DMS 273 treated with DMSO at 0.1 percent for 48 hours (cell line): ENCODE results near the gene TGFBR3.

Source experiments
- DNase-seq: peaks from one replicate; lab custom pipeline; 2025; lab: John Stamatoyannopoulos, UW

The TGFBR3 gene

DNA sequence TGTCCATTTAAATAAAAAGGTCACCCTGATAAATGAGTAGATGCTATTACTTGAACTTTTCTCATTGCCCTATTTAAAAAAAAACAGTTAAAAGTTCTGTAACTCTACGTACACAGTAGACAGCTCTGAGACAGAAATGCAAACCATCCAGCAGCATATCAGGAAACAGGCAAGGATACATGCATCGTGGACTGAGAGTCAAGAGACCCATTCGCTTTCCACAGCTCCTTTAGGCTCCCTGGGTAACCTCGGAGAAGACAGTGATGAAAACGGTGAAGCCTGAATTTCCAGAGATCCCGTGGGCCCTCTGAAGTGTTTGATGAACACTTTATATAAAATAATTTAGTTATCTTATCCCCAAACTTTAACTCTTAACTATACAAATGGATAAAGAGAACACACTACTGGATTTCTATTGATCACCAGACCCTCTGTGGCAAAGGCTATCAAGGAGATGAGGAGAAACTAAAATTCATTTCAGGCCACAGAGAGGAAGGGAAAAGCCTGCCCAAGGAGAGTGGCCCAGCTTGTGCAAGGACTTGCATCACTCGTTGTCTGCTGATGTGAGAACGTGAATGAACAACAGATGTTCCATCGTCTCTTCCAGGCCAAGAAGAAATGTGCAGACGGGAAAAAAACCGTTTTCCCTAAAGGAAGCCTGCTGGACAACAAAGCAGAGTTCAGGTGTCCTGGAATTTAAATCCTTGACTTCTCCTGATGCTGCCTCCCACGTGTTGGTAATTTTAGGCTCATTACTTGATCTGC, 131.0 kb downstream of the TGFBR3 start:
- DNase-seq, result no peak

DNA sequence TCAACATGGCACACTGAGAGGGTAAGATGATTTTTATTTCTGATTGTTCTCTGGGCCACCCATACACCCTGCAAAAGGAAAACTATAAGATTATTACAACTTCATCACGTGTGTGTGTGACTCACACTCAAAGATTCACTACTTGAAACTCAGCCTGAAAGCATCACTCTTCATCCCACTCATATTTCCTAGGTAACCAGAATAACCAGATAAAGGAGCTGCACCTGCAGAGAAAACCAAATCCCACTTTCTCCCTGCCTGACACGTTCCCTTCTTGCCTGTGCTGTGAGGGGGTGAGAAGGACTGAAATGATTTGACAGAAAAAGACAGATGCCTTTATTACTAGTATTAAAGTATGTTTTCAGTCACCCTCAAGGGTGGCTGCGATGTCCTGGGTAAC, 131.6 kb downstream of the TGFBR3 start:
- no peak for DNase-seq

DNA sequence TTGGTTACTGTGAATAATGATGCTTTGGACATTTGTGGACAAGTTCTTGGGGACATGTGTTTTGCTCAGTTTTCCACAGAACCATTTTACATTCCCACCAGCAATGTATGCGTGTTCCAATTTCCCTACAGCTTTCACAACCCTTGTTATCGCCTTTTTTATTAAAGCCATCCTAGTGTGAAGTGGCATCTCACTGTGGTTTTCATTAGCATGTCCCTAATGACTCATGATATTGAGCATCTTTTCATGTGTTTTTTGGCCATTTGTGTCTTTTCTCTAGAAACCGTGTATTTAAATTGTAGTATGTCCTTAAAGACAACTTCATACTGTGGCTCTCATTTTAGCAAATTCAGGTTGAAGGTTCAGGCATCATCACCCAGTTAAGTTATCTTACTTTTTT, 132.1 kb downstream of the TGFBR3 start:
- no peak for DNase-seq

DNA sequence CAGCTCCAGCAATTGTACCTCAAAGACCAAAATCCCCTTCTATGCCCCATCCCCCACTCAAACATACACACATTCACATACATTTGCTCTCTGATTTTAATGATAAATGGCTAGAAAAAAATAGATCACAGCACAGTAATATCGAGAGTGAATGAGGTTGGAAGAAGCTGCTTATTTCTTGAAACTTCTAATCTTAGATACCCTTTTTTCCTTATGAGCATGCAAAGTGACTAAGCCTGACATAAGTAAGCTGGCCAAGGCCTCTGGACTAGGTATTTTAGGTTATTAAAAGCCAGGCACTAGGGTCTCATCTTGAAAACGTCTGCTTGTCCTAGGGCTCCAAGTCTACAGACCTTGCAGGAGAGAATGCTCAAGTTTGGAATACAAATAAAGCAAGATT, 133.6 kb downstream of the TGFBR3 start:
- no peak for DNase-seq

DNA sequence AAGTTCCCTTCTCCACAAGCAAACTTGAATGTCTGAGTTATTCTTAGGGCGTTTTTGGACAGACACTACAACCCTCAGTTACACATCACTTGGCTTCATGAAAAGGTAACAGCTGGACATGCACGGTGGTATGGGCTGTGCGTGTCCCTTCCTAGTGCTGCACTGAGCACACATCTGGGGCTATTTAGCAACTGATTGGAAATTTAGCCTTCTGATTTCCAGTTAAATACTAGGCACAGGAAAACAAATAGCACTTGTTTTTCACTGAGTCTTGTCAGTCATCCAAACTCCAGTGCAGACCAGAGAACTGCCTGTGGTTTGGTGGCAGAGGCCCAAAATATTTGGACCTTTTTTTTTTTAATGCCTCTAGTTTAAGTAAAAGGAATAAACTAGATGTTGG, 134.7 kb downstream of the TGFBR3 start:
- no peak for DNase-seq

DNA sequence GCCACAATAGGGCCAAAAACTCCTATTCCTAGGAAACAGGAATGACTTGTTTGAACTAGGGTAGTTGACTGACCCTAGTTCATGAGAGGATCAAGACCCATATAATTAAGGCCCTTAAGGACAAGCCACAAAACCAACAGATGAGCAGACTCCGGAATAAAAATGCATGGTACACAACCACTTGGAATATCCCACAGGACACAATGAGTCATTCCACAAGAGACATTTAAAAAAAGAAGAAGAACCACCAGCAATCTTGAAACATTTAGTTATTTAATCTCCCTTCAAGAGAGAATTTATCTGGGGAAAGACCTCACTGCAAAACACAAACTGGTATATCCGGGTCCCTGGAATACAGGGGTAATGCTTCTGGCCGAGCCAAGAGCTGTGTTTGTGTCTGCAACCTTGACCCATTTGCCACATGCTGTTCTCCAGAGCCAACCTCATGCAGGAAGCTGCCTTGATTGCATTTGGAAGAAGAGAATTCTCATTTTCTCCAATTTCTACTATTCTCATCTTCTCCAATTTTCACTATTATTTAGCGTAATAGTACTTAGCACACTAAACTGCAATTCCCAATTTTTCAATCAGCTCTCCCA, 135.5 kb downstream of the TGFBR3 start:
- no peak for DNase-seq

DNA sequence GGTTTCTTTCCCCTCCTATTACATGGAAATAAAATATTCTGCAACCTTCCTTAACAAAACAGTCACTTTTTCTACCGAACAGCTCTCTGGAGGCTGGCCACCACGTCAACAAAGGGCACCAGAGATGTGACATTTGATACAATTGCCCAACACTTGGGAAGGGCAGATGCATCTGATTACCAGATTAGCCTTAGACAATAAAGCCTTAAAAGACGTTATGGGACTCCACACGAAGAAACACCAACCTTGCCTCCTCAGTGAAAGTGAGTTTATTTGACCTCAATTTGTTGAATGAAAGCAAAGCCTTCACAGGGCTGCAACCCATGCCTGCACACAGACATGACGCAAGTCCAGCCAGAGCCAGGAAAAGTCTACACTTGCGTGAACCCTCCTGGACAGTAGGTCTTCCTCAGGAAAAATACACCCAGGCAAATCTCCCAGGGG, 136.1 kb downstream of the TGFBR3 start:
- no peak for DNase-seq

DNA sequence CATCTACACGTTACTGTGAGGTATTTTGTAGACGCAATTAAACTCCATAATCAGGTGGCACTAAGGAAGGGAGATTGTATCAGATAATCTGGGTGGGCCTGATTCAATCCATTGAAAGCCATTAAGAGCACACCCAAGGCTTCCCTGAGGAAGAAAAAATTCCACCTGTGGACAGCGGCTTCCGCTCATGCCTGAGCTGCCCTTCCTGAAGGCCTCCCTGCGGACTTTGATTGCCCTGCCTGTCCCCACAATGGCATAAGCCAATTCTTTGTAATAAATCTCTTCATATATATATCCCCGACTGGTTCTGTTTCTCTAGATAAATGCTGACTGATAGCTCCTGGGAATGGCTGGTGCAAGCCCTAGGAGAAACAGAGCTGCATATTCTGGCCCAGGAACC, 138.3 kb downstream of the TGFBR3 start:
- no peak for DNase-seq

DNA sequence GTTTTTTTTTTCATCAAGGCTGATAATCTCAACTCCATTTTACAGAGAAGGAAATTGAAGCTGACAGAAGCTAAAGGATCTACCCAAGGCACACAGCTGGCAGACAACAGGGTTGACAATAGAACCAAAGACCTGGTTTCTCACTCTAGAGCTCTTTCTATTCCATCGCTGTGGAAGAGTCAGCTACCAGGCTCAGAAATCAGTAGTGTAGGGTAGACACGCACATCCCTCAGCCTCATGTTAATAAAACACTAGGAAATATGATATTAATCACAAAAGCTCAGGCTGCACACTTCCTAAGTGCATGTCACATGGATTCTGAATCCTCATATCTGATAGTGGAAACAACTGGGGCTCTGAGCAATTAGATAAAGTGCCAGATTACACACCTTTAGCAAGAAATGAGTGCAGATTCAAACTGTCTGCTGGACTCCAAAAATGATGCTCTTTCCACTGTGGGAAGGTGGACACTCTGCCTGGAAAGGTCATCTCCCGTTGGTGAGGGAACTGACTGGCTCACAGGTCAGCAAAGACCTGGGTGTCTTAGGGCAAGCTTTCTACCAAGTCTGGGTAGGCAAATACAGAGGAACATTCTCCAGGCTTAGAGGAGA, 139.1 kb downstream of the TGFBR3 start:
- no peak for DNase-seq

DNA sequence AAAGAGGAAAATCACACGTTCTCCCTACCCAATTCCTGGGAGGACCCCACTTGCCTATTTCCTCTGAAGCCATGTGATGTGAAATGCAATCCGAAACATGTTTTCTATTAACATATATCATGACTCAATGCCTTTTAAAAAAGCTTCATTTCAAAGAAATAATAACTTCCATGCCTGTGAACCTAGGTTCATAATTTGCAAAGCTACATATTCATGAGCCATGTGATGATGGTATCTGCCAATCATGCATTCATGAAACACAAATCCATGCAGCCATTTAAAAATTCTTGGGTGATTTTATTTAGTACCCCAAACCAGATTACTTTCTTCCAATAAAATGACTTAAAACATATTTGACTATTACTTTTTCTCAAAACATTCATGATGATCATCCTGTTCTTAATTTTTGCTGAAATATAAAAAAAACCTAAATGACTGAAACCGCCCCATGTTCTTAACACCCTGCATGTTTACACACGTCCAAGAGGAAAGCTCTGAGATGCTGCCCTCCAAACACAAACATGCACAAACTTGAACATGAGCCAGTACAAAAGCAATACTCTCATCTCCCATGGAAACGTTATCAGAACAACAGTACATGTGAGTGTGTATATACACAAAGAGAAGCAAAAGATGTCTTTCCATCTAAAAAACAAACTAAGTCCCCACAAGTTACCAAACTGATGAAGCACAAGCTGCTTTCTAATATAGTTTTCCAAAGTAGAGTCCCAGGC, 140.1 kb downstream of the TGFBR3 start:
- no peak for DNase-seq

DNA sequence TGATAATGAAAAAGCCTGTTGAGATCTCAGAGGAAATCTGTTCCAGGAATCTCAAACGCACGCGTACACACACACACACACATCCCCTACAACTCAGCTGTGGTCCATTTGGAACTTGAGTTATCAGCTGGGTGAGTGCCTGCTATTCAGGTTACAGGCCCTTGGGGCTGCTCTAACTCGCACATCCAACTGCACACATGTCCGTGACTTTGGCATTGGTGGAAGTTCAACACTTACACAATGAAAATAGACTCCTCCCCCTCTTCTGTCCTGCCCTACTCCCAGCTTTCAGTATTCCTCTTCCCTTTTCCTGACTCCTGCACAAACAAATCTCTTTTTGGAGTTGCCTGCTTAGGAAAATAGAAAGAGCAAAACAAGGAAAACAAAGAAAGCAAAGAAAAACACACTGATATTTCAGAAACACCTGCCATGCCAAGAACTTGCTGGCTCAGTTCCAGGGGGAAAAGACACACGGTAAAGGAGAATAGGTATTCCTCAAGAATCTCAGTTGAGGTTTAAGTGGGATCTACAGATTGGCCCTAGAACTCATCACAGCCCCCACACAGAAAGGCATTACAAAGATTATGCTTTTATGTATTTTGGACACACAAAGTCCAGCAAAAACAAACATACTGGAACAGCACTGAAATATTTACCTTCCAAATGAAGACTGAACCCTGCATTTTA, 140.9 kb downstream of the TGFBR3 start:
- DNase-seq, result no peak

DNA sequence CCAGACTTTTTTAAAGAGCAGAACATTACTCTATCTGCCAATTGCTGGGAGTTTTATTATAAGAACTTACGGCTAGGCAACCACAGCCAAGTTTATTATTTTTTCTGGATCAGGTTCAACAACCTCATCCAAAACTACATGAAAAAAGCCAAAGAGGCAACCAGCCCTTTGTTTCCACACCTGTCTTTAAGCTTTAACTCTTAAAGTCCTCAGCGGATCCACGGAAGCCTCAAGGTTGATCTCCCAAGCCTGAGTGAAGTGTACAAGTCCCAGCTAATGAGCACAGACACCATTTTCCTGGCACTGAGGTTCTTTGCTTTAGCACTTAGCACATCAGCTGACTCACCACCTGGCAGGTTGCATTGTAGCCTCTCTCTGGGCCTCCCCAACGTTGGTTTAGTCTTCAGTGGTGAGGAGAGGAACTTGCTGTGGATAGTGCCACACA, 143.1 kb downstream of the TGFBR3 start:
- DNase-seq, result no peak

DNA sequence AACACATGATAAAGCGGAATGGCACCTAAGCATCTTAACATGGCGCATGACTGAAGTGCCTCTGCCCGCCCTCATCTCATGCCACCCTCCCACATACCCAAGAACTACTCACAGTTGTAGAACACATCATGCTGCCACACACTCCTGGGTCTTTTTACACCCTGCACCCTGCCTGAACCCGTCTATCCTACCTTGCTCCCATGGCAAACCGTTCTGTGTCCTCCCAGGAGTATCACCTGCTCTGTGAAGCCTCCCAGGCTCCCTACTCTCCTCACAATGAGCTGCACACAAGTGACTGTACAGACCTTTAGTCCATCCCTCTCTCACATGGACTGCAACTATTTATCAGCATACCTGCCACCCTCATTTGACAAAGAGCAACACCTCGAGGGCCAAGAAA, 144.0 kb downstream of the TGFBR3 start:
- DNase-seq, result no peak

DNA sequence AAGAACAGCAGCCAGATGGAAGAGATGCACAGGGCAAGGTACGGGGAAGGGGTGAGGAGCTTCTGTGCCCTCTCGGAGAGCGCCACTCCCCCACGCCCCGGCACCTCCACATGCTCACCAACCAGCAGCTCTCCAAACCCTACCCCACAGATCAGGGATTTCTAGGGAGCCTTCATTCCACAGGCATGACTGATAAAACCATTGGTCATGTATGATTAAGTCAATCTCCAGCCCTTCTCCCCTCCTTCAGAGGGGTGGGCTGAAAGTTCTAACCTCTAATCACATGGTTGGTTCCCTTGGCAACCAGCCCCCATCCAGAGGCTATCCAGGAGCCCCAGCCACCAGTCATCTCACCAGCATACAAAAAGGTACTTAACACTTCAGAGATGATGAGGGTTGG, 144.7 kb downstream of the TGFBR3 start:
- DNase-seq, result no peak

DNA sequence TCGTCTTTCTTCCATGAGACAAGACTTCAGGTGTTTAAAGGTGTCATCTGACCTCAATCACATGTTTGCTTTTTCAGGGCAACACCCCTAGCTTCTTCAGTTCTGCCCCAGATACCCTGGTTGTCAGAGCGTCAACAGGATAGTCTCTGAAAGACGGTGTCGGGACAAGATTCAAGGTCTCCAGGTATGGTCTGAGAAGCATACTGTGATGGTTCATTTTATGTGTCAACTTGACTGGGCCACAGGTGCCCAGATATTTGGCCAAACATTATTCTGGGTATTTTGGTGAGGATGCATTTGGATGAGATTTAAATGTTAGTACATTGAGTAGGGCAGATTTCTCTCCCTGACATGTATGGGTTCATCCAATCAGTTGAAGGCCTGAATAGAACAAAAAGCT, 148.3 kb downstream of the TGFBR3 start:
- DNase-seq, result no peak

DNA sequence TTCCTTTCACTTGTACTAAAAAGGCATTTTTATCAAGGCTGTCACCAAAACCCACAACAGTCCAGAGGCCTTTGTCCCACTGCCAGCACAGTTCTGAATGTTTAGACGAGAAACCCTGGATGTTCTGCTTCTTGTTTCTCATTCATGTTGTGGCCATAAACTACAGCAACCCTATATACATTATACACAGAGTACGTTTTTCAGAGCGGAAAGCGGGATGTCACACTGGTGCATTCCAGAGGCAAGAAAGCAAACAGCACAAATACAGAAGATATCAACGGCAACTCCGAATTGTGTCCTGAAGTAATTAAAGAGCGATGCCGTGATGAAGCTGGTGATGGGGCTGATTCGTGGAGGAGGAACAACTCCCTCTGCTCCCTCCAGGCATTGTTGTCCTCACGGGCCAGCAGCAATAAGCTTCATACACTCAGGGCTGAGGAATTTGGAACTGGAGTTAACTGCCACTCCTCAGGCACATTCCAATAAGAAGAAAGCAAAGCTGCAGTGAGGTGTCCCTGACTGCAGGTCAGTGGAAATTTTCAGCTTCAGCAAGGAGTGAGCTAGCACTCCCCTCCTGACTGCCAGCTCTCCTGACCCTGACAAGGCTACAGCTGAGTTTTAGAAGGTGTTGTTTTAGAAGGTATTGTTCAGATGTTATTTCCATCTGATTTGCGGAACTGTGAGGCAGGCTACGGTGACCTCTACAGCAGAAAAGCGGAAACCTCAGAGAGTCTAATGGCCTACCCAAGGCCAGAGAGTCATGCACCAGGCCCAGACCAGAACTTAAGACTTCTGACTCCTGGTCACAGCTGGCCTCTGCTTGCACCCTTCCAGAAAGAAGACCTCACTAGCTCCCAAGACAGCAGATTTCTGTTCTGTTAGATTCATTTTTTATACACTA, 149.0 kb downstream of the TGFBR3 start:
- no peak for DNase-seq

DNA sequence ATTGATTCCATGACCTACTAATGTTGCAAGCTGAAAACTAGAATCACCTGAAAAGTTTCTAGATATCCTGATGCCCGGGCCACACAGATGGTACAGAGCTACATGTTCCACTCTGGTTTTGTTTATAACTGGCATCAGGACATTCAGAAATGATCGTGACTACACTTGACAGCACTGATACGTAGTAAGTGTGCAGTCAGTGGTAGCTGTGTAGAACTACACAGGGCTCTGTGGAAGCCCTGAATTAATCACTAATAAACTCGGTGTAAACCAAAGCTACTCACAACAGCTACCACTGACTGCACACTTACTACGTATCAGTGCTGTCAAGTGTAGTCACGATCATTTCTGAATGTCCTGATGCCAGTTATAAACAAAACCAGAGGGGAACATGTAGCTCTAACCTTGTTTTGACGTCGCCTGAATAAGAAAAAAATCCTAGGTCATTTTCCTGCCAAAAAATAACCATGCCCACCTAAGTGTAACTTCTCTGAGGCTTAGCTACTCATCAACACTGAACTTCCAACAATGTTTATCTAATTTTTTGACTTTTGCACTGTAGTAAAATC, 149.7 kb downstream of the TGFBR3 start:
- no peak for DNase-seq

DNA sequence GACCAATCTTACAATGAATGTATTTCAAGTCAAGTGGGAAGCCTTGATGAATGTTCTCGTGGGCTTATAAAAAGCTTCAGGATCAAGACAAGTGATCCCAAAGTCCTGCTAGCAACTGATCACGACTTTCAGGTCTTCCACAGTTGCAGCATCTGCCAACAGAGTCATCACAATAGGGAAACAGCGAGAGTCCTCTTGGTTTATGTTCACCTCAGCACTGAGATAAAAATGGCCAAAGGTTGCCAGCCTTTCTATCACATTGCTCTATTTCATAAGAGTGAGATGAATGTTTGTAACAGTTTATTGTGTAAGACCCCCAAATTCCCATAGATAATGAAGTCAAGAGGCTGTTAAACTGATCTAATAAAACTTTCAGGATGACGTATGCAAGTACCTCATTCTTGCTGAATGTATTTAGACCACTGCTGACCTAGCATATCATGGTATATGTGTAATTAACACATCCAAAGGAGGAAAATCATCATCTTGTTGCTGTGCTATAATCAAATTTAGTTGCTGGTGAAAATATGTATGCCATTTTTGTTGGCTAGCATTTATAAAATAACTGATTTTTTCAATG, 150.6 kb downstream of the TGFBR3 start:
- no peak for DNase-seq

DNA sequence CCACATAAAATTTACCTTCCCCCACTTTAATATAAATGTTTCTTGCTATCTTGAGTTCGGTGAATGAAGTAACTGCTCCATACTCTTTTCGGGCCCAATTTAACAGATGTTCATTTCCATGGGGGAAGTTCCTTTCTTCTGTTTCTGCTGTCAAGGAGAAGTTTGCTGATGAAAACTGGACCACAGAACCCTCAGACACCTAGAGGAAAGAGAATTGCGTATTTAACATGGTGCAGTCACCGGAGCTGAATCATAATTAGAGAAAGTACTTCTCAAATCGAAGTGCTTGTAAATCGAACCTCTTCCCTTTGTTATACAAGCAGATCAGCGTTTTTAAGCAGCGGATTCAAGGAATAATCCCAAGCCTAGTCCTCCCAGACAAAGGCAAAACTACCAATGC, 151.2 kb downstream of the TGFBR3 start:
- no peak for DNase-seq

DNA sequence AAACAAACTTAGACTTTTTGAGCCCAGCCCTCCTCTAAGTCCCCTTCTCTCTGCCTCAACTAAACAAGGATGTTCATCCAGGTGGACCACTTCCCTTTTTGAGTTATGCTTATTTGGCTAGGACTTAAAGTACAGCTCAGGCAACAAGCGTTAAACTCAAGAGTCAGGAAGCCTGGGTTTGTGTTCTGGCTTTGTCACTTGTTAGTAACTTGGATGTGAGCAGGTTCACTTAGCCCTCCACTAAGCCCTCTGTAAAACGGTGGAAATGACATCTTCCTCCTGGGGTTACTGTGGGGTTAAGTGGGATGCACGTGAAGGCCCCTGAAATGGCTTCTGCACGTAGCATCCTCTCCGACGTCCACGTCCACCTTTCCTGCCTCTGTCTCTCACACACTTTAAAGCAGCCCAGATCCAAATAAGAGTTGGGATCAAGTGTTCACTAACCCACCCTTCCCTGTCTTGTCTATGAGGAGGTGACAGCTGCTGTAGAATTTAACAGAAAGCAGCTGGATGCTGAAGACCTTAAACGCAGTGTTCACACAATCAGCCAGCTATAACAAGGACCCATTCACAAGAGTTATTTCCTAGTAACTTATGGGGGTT, 152.7 kb downstream of the TGFBR3 start:
- DNase-seq, result no peak
